Measurements from ENCODE around the gene SMAD3.

SMAD3 gene

GRCh38 chr15:67176195-67176971 lies 111.0 kb downstream of the SMAD3 start:
- DNase-seq (ENCODE audit: low spot score): no peak
- in situ Hi-C loops (cut with MboI; ENCODE audit: low pct_unique_long_range_greater_than_20kb, low sequenced_read_pairs, unreplicated experiment): loop anchor here (10.0 kb wide), 1 partner anchor 82 kb away; no protein-coding TSS in a partner anchor
- TF ChIP-seq CTCF (IDR thresholded peaks at IDR 0.05; ENCODE audit: extremely low read depth, insufficient read depth, missing control alignments): no peak

- no peak for TF ChIP-seq CTCF (IDR thresholded peaks at IDR 0.05; ENCODE audit: extremely low read depth, insufficient read depth, missing control alignments)
- DNase-seq (ENCODE audit: low spot score): no peak
- in situ Hi-C loops (cut with MboI; ENCODE audit: low pct_unique_long_range_greater_than_20kb, low sequenced_read_pairs, unreplicated experiment): loop anchor here (10.0 kb wide), 1 partner anchor 83 kb away; no protein-coding TSS in a partner anchor
These were observed 112.3 kb downstream of the SMAD3 start for GRCh38 chr15:67177752-67178151.

- no peak for DNase-seq (ENCODE audit: low spot score)
- in situ Hi-C loops (cut with MboI; ENCODE audit: low pct_unique_long_range_greater_than_20kb, low sequenced_read_pairs, unreplicated experiment): loop anchor here (10.0 kb wide), 1 partner anchor 84 kb away; no protein-coding TSS in a partner anchor
- no peak for TF ChIP-seq CTCF (IDR thresholded peaks at IDR 0.05; ENCODE audit: extremely low read depth, insufficient read depth, missing control alignments)
These were observed 113.3 kb downstream of the SMAD3 start for GRCh38 chr15:67178569-67179210.

- TF ChIP-seq CTCF (IDR thresholded peaks at IDR 0.05; ENCODE audit: extremely low read depth, insufficient read depth, missing control alignments): no peak
- DNase-seq (ENCODE audit: low spot score): no peak
- in situ Hi-C loops (cut with MboI; ENCODE audit: low pct_unique_long_range_greater_than_20kb, low sequenced_read_pairs, unreplicated experiment): loop anchor here (10.0 kb wide), 1 partner anchor 85 kb away; no protein-coding TSS in a partner anchor
These were observed 114.1 kb downstream of the SMAD3 start for GRCh38 chr15:67179411-67179995.

GRCh38 chr15:67180035-67180434 lies 114.6 kb downstream of the SMAD3 start:
- DNase-seq (ENCODE audit: low spot score): no peak
- TF ChIP-seq CTCF (IDR thresholded peaks at IDR 0.05; ENCODE audit: extremely low read depth, insufficient read depth, missing control alignments): no peak
- in situ Hi-C loops (cut with MboI; ENCODE audit: low pct_unique_long_range_greater_than_20kb, low sequenced_read_pairs, unreplicated experiment): no loop called here

GRCh38 chr15:67180514-67181191 lies 115.3 kb downstream of the SMAD3 start:
- no peak for DNase-seq (ENCODE audit: low spot score)
- TF ChIP-seq CTCF (IDR thresholded peaks at IDR 0.05; ENCODE audit: extremely low read depth, insufficient read depth, missing control alignments): no peak
- in situ Hi-C loops (cut with MboI; ENCODE audit: low pct_unique_long_range_greater_than_20kb, low sequenced_read_pairs, unreplicated experiment): no loop called here
